ENCODE data around the gene GPSM1.

- TF ChIP-seq CTCF (IDR thresholded peaks at IDR 0.05; ENCODE audit: insufficient read depth, low read depth, low read length) (no peak), EZH2 (IDR thresholded peaks at IDR 0.05; ENCODE audit: insufficient read depth, low read length) (no peak)
These were observed 40.2 kb downstream of the GPSM1 start for GRCh38 chr9:136367296-136368145.
